ELF-1 (cell line): ENCODE measurements around the gene ADAMTS14.
"Not testable (repeated sequence)": the region's sequence is repeated elsewhere in the genome, so short reads cannot be mapped to it uniquely, and the experiment has no call there.

Experiments used
- DNase-seq: peaks from one replicate; pipeline ENCODE4 v3.0.0-alpha.2; 2016; ENCODE audit warnings: low read depth, low spot score

ADAMTS14 gene

GRCh38 chr10:70672165-70673042, at the start of gene ADAMTS14:
ADAMTS14 (plus strand) TSS chr10:70672506; CDS start chr10:70672803, 297 bp downstream.
- DNase-seq = peak; percentile 36

GRCh38 chr10:70622541-70622940, 49.8 kb upstream of the ADAMTS14 start:
- DNase-seq = no peak

- DNase-seq = no peak
Observed at GRCh38 chr10:70622981-70623844, 49.1 kb upstream of the ADAMTS14 start.

GRCh38 chr10:70626056-70626455, 46.2 kb upstream of the ADAMTS14 start:
- DNase-seq = no peak

GRCh38 chr10:70629338-70629737, 43.0 kb upstream of the ADAMTS14 start:
- no peak for DNase-seq

GRCh38 chr10:70631735-70632134, 40.6 kb upstream of the ADAMTS14 start:
- DNase-seq = peak; percentile 13

- DNase-seq = peak; percentile 80
Observed at GRCh38 chr10:70634011-70634410, 38.3 kb upstream of the ADAMTS14 start.

GRCh38 chr10:70634515-70634914, 37.8 kb upstream of the ADAMTS14 start:
- DNase-seq = peak; percentile 62

- not testable (repeated sequence) for DNase-seq
Observed at GRCh38 chr10:70639640-70640383, 32.5 kb upstream of the ADAMTS14 start.

- not testable (repeated sequence) for DNase-seq
Observed at GRCh38 chr10:70643272-70643671, 29.0 kb upstream of the ADAMTS14 start.

GRCh38 chr10:70644959-70645358, 27.3 kb upstream of the ADAMTS14 start:
- peak; percentile 32 for DNase-seq

- no peak for DNase-seq
Observed at GRCh38 chr10:70647086-70647485, 25.2 kb upstream of the ADAMTS14 start.

- DNase-seq = no peak
Observed at GRCh38 chr10:70648427-70648826, 23.9 kb upstream of the ADAMTS14 start.

GRCh38 chr10:70649526-70649925, 22.8 kb upstream of the ADAMTS14 start:
- DNase-seq = no peak

GRCh38 chr10:70650104-70650503, 22.2 kb upstream of the ADAMTS14 start:
- DNase-seq = no peak

- no peak for DNase-seq
Observed at GRCh38 chr10:70650718-70651117, 21.6 kb upstream of the ADAMTS14 start.

- no peak for DNase-seq
Observed at GRCh38 chr10:70651661-70652060, 20.6 kb upstream of the ADAMTS14 start.

- DNase-seq = no peak
Observed at GRCh38 chr10:70652761-70653657, 19.3 kb upstream of the ADAMTS14 start.

GRCh38 chr10:70655316-70655715, 17.0 kb upstream of the ADAMTS14 start:
- DNase-seq = no peak

- DNase-seq = no peak
Observed at GRCh38 chr10:70656489-70656888, 15.8 kb upstream of the ADAMTS14 start.

- DNase-seq = no peak
Observed at GRCh38 chr10:70657041-70657440, 15.3 kb upstream of the ADAMTS14 start.
